GM18867 (cell line): ENCODE measurements around the gene MACROD2.

Experiments used
- ATAC-seq: cut with Tn5 transposase; IDR thresholded peaks from one replicate; pipeline ENCODE4 v1.9.1; 2021; ENCODE audit warnings: mild to moderate bottlenecking, moderate library complexity; ENCODE audit not compliant: unreplicated experiment

The MACROD2 gene

GRCh38 chr20:14062171-14062570, 66.9 kb downstream of the MACROD2 start:
- no peak for ATAC-seq

- ATAC-seq: no peak
These were observed 67.5 kb downstream of the MACROD2 start for GRCh38 chr20:14062786-14063185.

GRCh38 chr20:14064333-14064732, 69.0 kb downstream of the MACROD2 start:
- no peak for ATAC-seq

DNA sequence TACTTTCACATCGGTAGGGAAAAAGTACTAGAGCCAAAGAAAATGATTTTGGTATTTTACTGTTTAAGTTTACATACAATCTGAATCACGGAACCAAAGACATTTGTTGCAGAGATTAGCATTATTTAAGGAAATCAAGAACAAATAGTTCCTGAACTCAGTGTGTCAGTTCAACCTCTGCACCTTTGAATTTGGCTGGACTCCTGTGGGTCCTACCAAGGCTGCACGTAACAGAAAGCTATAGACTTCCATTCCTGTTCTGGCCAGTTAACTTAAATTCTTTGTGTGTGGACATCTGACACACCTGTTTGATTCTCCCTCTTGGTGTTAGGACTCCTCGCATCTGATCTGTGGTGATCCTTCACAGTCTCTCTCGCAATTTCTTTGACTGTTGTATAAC, 69.6 kb downstream of the MACROD2 start:
- ATAC-seq: no peak

DNA sequence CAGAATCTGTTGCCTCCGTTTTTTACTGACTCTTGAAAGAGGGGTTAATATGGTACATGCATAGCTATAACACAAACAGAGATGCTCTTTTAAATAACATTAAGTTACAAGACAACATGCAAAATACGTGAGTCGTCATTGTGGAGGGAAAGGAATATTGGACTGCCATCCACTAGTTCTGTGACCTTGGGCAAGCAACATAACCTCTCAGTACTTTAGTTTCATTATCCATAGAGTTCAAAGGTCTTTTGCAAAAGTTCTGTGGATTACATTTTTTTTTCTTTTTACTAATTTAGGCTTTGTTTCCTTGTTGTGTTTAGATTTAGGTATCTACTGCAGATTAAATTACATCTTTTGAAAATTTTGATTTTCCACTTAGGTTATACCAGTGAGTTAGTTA, 70.5 kb downstream of the MACROD2 start:
- ATAC-seq: no peak

GRCh38 chr20:14067603-14068002, 72.3 kb downstream of the MACROD2 start:
- no peak for ATAC-seq

- no peak for ATAC-seq
These were observed 74.5 kb downstream of the MACROD2 start for GRCh38 chr20:14069796-14070195.

DNA sequence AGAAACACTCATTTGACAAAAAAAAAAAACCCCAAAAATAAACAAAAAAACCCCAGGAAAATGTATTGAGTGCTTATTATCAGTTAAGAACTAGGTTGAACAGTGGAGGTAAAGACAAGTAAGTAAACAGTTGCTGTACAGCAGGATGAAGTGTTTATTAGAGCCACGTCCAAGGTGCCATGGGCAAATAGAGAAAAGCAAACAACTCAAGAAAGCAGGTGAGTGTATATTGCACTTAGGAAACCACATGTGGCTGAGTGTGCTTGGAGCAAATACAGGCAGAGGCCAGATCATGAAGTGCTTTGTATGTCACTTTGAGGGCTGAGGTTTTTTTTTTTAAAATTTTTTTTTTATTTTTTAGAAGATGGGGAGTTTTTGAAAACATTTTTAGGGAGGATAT, 98.3 kb downstream of the MACROD2 start:
- no peak for ATAC-seq

- no peak for ATAC-seq
These were observed 102.9 kb downstream of the MACROD2 start for GRCh38 chr20:14098261-14098660.

GRCh38 chr20:14113416-14113815, 118.1 kb downstream of the MACROD2 start:
- ATAC-seq: no peak

DNA sequence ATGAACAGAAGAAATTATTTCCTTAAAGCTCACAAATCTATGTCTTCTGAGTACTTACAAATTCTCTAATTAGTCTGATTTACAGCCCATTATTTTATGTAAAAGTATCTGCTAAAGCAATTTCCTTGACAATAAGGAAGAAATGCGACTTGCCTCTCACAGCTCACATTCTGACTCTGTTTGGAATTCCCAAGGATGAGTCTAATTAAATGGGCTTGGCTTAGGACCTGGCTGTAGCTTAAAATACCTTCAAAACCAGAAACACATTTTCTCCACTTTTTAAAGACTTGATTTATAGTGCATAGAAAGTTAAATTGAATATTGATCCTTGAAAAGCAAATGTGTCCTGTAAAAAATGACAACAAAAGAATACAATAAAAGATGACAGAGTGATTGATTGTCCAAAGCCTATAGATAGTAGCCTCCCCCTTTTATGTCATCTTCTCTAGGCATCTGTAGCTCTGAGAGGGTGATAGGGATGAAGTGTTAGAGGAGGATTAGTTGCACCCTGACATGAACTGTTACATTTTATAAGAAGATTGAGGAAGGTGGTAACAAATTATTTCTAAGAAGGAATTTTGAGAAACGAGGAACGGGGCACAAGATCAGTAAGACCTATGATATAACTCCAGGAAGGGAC, 118.9 kb downstream of the MACROD2 start:
- no peak for ATAC-seq

- no peak for ATAC-seq
These were observed 120.7 kb downstream of the MACROD2 start for GRCh38 chr20:14116037-14116436.

GRCh38 chr20:14117768-14118167, 122.5 kb downstream of the MACROD2 start:
- ATAC-seq: no peak

DNA sequence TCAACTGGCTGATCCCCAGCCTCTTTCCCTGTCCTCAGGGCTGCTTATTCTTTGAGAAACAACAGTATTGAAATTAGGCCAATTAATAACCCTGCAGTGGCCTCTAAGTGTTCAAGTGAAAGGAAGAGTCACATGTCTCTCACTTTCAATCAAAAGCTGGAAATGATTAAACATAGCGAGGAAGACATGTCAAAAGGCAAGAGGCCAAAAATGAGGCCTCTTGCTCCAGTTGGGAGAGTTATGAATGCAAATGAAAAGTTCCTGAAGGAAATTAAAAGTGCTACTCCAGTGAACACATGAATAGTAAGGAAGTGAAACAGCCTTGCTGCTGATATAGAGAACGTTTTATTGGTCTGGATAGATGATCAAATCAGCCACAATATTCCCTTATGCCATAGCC, 131.5 kb downstream of the MACROD2 start:
- ATAC-seq: no peak

DNA sequence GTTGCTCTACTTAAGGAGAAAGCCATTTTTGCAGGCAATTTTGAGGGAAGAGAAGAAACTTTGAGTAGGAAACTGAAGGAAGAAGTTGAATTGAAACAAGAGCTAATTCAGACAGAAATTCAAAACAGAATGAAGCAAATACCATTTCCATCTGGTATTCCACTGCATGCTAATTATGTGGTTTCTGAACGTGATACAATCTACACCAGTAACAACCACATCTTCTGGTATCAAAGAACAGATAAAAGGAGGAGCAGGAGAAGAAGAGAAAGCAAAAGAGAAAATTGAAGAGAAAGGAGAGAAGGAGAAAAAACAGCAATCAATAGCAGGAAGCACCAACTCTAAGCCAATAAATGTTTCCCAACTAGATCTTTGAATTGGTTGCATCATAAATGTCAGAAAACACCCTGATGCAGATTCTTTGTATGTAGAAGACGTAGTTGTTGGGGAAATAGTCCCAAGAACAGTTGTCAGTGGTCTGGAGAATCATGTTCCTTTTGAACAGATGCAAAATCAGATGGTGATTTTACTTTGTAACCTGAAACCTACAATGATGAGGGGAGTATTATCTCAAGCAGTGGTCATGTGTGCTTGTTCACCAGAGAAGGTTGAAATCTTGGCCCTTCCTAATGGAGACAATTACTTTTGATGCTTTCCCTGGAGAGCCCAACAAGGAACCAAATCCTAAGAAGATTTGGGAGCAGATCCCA, 132.4 kb downstream of the MACROD2 start:
- ATAC-seq: no peak

GRCh38 chr20:14134004-14134403, 138.7 kb downstream of the MACROD2 start:
- no peak for ATAC-seq

DNA sequence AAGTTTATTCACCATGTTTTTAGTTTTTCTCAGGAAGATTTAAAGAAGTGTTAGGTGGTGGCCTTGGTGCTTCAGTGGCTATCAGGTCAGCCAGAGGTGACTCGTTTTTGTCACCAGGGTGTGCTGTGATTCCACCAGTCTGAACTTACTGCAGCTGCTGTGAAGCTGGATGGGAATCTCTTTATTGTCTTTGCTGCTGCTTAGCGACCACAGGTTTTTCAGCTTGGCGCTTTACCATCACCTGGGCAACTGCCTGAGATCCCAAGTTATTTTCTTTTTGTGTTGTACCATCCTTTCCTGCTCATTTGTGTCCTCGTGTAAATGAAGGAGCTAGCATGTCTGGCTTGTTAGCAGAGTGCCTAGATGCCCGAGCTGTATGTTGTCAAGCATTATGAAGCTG, 146.9 kb downstream of the MACROD2 start:
- ATAC-seq: peak; percentile 47

DNA sequence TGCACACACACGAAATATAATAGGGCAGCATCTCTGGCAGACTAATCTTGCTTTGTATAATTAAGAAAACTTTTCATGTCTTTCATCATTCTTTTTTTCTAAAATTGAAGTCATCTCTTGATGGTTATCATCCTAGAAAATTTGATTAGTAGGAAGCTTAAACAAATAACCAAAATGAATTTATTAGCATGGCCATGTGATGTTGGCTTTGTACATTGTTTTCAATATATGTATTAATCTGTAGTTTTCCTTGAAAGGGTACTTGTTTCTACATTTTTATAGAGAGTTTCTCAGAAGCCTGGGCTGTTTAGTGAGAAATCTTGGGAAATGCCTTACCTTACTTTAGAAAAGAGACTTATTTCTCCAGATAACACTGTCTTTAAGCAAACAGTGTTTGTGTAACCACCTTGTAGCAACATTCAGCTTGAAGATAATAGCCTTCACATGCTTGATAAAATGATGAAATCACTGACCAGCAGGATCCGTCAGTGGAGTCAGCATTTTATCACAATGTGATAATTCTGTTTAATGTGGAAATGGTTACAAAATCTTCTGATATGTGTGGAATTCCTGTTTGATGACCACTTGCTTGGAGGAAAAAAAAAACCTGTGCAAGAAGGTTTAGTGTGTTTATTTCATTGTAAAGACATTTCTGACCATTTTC, 147.8 kb downstream of the MACROD2 start:
- no peak for ATAC-seq

DNA sequence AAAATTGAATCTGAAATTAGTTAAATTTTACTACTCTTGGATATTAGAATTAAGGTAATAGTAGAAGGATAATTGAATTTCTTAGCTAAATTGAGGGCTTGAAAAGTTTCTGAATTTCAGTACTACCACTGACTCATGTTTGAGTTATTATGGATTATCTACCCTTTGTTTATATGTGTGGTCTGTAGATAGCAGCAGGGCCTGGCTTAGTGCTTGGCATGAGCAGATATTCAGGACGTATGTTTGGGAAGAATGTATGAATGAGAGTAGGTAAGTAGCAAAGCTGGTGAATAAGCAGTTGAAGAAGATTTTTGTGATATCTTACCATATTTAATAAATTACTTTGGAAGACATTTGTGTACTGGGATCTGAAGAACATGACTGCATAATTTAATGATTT, 152.7 kb downstream of the MACROD2 start:
- no peak for ATAC-seq

DNA sequence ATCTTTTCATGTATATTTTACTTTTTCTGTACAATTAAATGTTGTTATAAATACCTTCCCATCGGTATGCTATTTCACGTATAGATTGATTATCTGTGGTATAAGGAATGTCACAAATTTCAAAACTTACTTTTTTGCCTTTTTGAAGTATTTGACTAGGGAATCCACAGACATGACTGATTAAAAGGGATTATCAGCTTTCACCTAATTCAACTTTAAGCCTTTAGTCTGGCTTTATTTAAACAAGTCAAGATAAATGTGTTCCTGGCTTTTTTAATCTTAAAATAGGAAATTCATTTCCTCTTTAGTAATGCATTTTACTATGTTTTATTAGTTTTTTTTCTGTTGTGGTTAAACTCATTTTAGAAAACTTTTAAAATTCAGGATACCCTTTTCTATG, 160.0 kb downstream of the MACROD2 start:
- no peak for ATAC-seq

DNA sequence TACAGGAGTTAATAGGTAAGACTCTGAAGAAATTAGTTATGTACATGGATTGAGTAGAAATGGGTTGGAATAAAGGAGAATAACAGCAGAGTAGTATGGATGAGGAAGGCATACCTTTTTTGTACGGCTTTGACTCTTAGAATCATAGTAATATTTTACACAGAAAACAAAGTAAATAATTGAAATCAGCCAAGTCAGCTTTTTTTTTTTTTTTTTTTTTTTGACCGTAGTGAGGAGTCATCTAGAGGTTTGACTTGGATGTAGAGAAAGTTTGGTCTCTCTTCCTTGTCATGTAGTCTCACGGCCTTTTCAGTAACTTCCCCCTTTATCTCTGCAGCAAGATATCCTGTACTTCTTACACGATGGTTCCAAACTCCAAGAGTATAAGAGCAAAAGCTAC, 183.2 kb downstream of the MACROD2 start:
- ATAC-seq: no peak

- ATAC-seq: no peak
These were observed 183.6 kb downstream of the MACROD2 start for GRCh38 chr20:14178952-14179351.
